HG02571 (cell line): ENCODE results near the gene GLB1L2.

Source experiments
- ATAC-seq: cut with Tn5 transposase; IDR thresholded peaks from one replicate; pipeline ENCODE4 v1.9.1; 2021; ENCODE audit warnings: mild to moderate bottlenecking, moderate library complexity; ENCODE audit not compliant: unreplicated experiment

GLB1L2 gene

GRCh38 chr11:134383576-134384221 lies 51.9 kb downstream of the GLB1L2 start:
- no peak for ATAC-seq

DNA sequence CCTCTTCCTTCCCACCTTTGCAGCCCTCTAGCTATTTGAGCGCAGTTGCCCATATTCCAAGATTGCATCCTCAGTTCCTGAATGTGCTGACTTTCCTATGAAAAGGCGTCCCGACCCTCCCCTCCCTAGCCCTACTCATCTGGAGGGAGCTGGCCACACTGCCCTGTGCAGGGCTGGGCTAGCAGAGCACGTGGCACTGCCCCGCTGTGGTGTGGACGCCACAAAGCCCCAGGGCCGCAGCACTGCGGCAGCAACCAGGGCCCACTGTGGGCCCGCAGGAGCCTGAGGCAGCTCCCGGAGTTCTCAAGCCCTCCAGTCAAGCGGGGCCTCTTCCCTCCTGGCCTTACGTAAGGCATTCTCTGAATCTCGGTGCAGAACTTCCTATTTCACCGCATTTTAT lies 52.6 kb downstream of the GLB1L2 start:
- ATAC-seq: no peak

DNA sequence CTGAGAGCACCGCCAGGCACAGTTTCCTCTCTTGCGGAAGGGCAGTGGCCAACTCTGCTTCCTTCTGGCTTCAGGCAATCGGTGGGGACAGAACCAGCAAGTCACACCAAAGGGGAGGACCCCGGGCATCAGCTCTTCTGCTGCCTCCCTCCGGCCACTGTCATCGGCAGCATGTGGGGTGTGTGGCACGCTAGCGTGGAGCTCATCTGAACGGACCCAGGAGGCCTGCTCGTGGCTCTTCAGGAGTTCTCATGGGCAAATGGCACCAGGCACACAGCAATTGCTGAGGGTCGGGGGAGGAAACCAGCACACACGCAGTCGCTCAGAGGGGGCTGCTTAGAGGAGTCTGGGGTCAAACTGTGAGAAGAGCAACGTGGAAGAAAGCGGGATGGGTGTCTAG lies 53.4 kb downstream of the GLB1L2 start:
- ATAC-seq: no peak

DNA sequence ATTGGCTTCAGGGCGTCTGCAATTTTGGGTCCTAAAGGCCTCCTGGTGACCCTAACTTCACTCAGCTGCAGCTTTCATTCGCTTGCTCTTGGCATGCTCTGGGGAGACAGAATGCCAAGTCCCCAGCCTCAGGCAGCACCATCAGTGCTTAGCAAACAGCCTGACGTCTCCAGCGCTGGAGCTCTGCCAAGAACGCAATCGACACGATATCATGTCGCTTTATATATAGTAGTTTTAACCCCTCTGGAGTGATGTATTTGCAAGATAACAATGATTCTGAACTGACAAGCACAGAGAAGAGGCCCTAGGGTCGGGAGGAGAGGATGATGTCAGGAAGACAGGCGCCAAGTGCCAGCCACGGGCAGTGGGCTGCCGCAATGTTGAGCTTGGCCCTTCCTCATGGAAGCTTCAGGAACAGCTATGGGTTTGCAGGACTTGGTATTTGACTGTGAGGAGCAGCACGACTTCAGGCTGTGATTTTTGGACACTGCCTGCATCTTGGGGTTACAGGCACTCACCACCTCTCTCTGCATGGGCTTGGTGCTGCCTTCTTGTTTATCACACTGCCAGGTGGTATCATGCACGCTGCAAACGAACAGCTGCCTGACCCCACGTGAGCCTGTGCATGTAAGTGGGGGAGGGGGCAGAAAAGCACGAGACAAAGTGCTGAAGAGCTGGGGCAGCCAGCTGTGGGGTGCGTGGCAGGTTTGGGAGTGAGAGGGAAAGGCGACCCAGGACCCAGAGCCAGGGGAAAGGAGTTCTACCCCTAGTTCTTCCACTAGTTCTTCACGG lies 54.2 kb downstream of the GLB1L2 start:
- no peak for ATAC-seq

DNA sequence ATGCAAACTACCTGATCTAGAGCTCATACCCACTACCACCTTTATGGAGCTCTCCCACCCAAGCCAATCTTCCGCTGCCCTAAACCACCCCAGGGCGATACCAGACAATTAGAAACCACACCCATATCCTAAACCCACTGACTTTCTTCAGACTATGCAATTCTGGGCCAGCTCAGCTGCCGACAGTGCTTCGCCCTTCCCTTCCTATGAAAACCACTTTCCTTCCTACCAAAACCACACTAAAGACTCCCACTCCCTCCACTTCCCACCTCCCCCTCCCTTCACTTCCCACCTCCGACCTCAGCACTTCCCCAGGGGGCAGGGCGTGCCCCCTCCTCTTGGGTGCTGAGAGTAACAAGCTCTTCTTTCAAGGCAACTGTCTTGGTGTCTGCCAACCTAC lies 55.2 kb downstream of the GLB1L2 start:
- no peak for ATAC-seq

DNA sequence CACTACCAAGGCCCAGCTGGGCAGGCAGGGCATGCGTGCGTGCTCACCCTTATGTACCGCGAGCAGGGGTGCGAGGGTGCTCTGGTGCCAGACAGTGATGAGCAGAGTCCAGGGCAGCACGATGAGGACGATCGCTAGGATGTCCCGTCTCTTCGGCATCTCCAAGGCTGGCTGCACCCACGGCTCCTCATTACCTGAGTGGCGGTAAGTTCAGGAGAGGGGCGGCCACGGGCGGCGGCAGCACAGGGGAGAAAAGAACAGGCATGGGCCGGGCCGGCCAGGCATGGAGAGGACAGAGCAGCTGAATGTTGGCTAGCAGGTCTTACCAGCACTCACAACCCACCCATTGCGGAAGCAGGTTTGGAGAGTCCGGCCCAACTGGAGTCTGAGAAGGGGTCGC lies 55.7 kb downstream of the GLB1L2 start:
- ATAC-seq: no peak

DNA sequence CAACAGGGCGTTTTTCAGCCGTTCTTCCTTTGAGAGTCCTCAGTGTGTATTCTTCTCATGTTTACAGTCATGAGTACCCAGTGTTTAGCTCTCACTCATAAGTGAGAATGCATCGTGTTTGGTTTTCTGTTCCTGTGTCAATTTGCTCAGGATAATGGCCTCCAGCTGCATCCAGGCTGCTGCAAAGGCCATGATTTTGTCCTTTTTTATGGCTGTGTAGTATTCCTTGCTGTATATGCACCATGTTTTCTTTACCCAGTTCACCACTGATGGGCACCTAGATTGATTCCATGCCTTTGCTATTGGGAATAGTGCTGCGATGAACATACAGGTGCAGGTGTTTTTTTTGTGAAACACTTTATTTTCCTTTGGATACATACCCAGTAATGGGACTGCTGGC lies 56.8 kb downstream of the GLB1L2 start:
- no peak for ATAC-seq

- no peak for ATAC-seq
Measured at GRCh38 chr11:134389464-134390180, 57.8 kb downstream of the GLB1L2 start.

DNA sequence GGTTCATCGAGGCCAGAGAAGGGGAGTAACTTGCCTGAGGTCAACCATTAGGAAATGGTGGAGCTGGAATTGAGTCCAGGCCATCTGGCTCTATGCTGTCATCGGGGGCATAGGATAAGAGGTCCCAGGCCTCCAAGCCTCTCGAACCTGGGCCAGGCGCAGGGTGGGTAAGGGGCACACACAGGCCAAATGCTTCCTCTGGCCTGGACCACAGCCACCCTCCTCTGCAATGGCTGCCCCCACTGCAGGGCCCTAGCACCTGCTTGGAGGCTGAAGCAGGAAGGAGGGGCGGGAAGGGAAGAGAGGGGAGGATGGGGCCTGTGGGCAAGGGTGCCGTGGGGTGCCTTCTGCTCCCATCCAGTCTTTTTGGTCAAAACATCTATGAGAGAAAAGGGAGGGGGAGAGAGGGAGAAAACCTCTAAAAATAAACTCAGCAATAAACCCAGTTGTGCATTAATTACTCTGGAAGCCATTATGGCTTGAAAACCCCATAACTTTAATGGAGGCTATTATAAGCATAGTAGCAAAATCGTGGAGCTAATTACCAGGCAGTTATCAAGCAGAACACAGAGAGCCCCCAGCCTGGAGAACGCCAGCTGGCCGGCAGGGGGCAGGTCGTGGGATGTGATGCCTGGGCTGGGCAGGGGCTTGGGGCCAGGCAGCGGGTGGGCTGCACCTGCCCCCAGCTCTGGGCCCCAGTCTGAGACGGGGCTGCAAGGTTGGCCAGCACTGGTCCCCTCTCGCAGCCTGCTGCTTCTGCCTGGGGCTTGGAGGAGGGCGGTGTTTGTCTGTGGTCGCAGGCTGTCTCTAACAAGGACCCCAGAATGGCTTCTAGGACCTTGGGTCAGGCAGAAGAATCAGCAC lies 59.1 kb downstream of the GLB1L2 start:
- no peak for ATAC-seq

- no peak for ATAC-seq
Measured at GRCh38 chr11:134391656-134392055, 59.9 kb downstream of the GLB1L2 start.

- no peak for ATAC-seq
Measured at GRCh38 chr11:134392953-134393615, 61.3 kb downstream of the GLB1L2 start.

GRCh38 chr11:134393638-134394037 lies 61.9 kb downstream of the GLB1L2 start:
- ATAC-seq: no peak

DNA sequence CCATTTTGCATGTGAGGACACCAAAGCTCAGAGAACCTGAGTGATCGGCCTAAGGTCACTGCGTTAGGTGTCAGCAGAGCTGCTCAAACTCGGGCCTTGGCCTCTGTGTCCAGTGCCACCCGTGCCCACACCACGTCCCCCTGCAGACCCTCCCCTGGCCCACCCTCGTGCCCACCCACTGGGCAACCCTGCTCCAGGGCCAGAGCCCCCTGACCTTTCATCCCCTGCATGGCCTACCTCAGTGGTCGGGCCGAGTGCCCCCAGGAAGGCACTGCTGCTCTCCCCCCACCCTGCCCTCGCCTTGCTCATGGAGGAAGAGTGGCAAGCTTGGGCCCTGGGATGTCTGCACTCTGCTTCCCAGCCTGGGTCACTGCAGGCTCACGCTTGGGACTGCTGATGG lies 62.5 kb downstream of the GLB1L2 start:
- no peak for ATAC-seq

- ATAC-seq: no peak
Measured at GRCh38 chr11:134395002-134395401, 63.2 kb downstream of the GLB1L2 start.

- ATAC-seq: no peak
Measured at GRCh38 chr11:134397304-134398078, 65.7 kb downstream of the GLB1L2 start.

GRCh38 chr11:134398079-134398444 lies 66.3 kb downstream of the GLB1L2 start:
- no peak for ATAC-seq

- ATAC-seq: no peak
Measured at GRCh38 chr11:134398644-134399292, 67.0 kb downstream of the GLB1L2 start.

GRCh38 chr11:134399293-134399654 lies 67.5 kb downstream of the GLB1L2 start:
- no peak for ATAC-seq

- ATAC-seq: no peak
Measured at GRCh38 chr11:134399996-134400395, 68.2 kb downstream of the GLB1L2 start.
